DND-41 (cell line): ENCODE results near the gene GLRA3.

Experiments
- CTCF ChIP-seq: IDR thresholded peaks from 2 replicates; pipeline ENCODE4 v1.5.1; 2012; ENCODE audit warnings: borderline replicate concordance, low read length, moderate library complexity, mild to moderate bottlenecking; ENCODE audit not compliant: poor library complexity, severe bottlenecking; ENCODE audit errors: extremely low read depth
- EZH2 ChIP-seq: IDR thresholded peaks from 3 replicates; pipeline ENCODE4 v1.6.1; 2012; ENCODE audit warnings: borderline replicate concordance, low read depth, mild to moderate bottlenecking, moderate library complexity, low read length, inconsistent platforms; ENCODE audit not compliant: severe bottlenecking

DNA sequence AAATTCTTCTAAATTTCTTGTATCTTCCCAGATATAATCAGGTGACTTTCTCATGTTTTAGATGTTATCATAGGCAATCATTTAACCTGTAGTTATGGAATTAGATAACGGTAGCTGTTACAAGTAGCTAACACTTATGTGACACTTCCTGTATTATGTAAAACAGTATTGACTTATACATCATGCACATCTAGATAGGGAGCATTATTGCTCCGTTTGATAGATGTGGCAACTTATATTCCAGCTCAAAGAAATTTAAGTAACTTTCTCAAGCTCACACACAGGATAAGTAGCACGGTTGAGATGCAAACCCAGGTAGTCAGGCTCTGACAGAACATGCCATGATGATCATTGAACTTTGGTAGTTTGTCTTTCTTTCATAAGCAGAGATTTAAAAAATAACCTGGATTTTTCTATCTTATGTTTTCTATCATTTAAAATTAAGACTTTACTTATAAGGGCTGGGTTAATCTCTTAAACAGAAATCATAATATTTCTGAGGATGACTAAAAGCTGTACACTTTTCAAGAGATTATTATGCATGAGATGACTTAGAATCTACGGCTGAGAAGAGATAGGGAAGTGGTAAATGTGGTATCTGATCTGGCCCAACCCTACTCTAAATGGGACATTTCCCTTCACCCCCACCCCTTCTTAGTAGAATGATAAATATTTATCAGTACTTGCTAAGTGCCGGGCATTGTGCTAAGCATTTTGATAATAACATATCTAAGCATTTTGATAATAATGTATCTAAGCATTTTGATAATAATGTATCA is 237.6 kb downstream of the GLRA3 start:
- TF ChIP-seq CTCF (no peak), EZH2 (no peak)
